ENCODE results near the gene LYRM9. TPM values are rescaled to one million over a fixed set of nuclear protein-coding genes. Genes with fewer than 3 reads are reported as not detected.

Gene LYRM9
- total and polyA plus RNA-seq, 10 of the 15 experiments (the other 5 are each of a cell fraction or from before 2014, with no cell fraction given), result 1.8 to 8.3 (median 4.6) TPM

- POLR2A ChIA-PET, result no interaction called here
- Histone ChIP-seq H3K4me2 (ENCODE audit: control insufficient read depth, insufficient read depth) (no peak overlapping the region), H3K79me2 (ENCODE audit: control insufficient read depth, insufficient read depth, low read length) (no peaks in the 10 kb centered on the region), H3K9ac (ENCODE audit: control insufficient read depth, insufficient read depth, low read length) (no peak overlapping the region), H3K36me3 (ENCODE audit: control insufficient read depth in 2 of 2, insufficient read depth in 2 of 2, low read length in 1 of 2) (no peaks in the 10 kb centered on the region), H3K4me3 (no peak overlapping the region), H4K20me1 (ENCODE audit: control insufficient read depth, insufficient read depth) (no peaks in the 10 kb centered on the region), H3K27me3 (replicated peaks in 1 of 2; ENCODE audit: control insufficient read depth in 2 of 2, insufficient read depth in 2 of 2, low read length in 1 of 2) (no peaks in the 10 kb centered on the region), H3K4me1 (ENCODE audit: control insufficient read depth, insufficient read depth, low read length) (no peaks in the 10 kb centered on the region), H3K9me3 (replicated peaks; ENCODE audit: control insufficient read depth, insufficient read depth, low read length) (no peaks in the 10 kb centered on the region; the same call in 2 of the 3 replicates), H3K27ac (ENCODE audit: control insufficient read depth, insufficient read depth) (no peak overlapping the region), H2AFZ (ENCODE audit: control insufficient read depth, low read depth, low read length) (no peak overlapping the region)
- TF ChIP-seq, protein P1, sequence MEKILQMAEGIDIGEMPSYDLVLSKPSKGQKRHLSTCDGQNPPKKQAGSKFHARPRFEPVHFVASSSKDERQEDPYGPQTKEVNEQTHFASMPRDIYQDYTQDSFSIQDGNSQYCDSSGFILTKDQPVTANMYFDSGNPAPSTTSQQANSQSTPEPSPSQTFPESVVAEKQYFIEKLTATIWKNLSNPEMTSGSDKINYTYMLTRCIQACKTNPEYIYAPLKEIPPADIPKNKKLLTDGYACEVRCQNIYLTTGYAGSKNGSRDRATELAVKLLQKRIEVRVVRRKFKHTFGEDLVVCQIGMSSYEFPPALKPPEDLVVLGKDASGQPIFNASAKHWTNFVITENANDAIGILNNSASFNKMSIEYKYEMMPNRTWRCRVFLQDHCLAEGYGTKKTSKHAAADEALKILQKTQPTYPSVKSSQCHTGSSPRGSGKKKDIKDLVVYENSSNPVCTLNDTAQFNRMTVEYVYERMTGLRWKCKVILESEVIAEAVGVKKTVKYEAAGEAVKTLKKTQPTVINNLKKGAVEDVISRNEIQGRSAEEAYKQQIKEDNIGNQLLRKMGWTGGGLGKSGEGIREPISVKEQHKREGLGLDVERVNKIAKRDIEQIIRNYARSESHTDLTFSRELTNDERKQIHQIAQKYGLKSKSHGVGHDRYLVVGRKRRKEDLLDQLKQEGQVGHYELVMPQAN (conservative IDR thresholded peaks at IDR 0.05), result no peak
- 80% methylated on average over 3 of the region's 3 CpGs for WGBS (ENCODE audit: insufficient coverage, insufficient replicate concordance, low lambda C conversion rate, missing lambda C conversion rate)
- intact Hi-C loops (cut with micrococcal nuclease; ENCODE audit: unreplicated experiment) (no loop called here), in situ Hi-C loops (cut with MboI) (no loop called here)
- DNase-seq (ENCODE audit: low read depth, low spot score) (no peak), ATAC-seq (no peak), FAIRE-seq (no peak)
- SMC1A ChIA-PET (ENCODE audit: uncharacterized antibody, unreplicated experiment), result interaction anchor here (1.0 kb wide), 1 partner anchor 20 kb away, joined by 3 read pairs; no protein-coding TSS in a partner anchor
- CTCF ChIA-PET, result interaction anchor here (1.6 kb wide), 1 partner anchor 56 kb away, joined by 4 read pairs; no protein-coding TSS in a partner anchor
- BruUV-seq (replicated peaks), result no TSS peak
- RAD21 ChIA-PET (ENCODE audit: unreplicated experiment), result interaction anchor here (1.5 kb wide), 1 partner anchor 55 kb away, joined by 4 read pairs; no protein-coding TSS in a partner anchor
These were observed 32.0 kb downstream of the LYRM9 start for GRCh38 chr17:27860971-27861664.

DNA sequence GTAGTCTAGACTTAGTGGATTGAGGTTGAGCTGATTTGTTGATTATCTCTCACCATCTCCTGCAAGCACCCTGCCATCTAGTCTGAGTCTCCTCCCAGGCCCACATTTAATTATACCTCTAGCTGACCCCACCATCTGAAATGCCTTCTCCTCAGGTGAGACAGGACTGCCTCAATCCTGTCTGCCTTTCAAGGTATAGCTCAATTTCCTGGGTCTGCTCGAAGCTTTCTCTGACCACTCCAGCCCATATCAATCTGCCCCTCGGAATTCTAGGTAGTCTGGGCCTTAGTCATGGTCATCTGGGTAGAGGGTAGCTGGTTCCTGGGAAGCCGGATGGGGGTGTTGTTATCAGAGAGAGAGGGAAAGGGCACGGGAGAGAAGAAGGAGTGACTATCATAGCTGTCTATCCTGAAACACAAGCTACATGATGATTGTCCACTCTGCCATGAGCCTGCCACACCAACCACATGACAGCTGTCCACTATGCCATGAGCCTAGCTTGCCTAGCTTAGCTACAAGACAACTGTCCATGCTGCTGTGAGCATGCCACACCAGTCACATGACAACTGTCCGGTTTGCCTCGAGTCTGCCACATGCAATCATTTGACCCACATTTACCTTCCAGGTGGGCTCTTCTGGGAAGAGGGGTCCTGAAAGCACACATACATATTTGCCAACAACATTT lies 34.4 kb downstream of the LYRM9 start:
- FAIRE-seq, result no peak
- intact Hi-C loops (cut with micrococcal nuclease; ENCODE audit: unreplicated experiment), result no loop called here
- in situ Hi-C loops (cut with MboI), result no loop called here
- TF ChIP-seq, protein P2, sequence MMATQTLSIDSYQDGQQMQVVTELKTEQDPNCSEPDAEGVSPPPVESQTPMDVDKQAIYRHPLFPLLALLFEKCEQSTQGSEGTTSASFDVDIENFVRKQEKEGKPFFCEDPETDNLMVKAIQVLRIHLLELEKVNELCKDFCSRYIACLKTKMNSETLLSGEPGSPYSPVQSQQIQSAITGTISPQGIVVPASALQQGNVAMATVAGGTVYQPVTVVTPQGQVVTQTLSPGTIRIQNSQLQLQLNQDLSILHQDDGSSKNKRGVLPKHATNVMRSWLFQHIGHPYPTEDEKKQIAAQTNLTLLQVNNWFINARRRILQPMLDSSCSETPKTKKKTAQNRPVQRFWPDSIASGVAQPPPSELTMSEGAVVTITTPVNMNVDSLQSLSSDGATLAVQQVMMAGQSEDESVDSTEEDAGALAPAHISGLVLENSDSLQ (IDR thresholded peaks at IDR 0.05), result no peak
- TF ChIP-seq NR2C2 (IDR thresholded peaks at IDR 0.05; ENCODE audit: borderline replicate concordance, control insufficient read depth, insufficient read length, low read depth), result no peak
- no peak for TF ChIP-seq EP300 (IDR thresholded peaks at IDR 0.05; ENCODE audit: borderline replicate concordance in 1 of 2, control insufficient read depth in 1 of 2, low read depth in 2 of 2, low read length in 2 of 2)
- no peak for TF ChIP-seq USF2 (IDR thresholded peaks at IDR 0.05; ENCODE audit: borderline replicate concordance, low read depth, low read length)
- TF ChIP-seq WRNIP1 (IDR thresholded peaks at IDR 0.05; ENCODE audit: borderline replicate concordance, low read depth, low read length), result no peak
- no peak for TF ChIP-seq POLR2A (IDR thresholded peaks at IDR 0.05; ENCODE audit: low read depth, low read length)
- TF ChIP-seq SIX5 (IDR thresholded peaks at IDR 0.05; ENCODE audit: low read depth, low read length, severe bottlenecking), result no peak
- TF ChIP-seq CBFB (IDR thresholded peaks at IDR 0.05; ENCODE audit: low read depth), result no peak

More for the DNA sequence above, 34.4 kb downstream of the LYRM9 start:
- no peaks in the 10 kb centered on the region for H4K20me1 ChIP-seq (ENCODE audit: control insufficient read depth, insufficient read depth)
- WGBS (ENCODE audit: insufficient coverage, insufficient replicate concordance, low lambda C conversion rate, missing lambda C conversion rate), result 42% methylated on average over 5 of the region's 6 CpGs
- no peak overlapping the region for H3K9ac ChIP-seq (ENCODE audit: control insufficient read depth, insufficient read depth, low read length)
- H3K79me2 ChIP-seq (ENCODE audit: control insufficient read depth, insufficient read depth, low read length), result no peaks in the 10 kb centered on the region
- H3K27ac ChIP-seq (ENCODE audit: control insufficient read depth, insufficient read depth), result no peak overlapping the region
- no peaks in the 10 kb centered on the region for H3K4me1 ChIP-seq (ENCODE audit: control insufficient read depth, insufficient read depth, low read length)
- POLR2A ChIA-PET, result interaction anchor here (0.8 kb wide), 1 partner anchor 35 kb away, joined by 3 read pairs; no protein-coding TSS in a partner anchor
- SMC1A ChIA-PET (ENCODE audit: uncharacterized antibody, unreplicated experiment), result interaction anchor here (0.8 to 3.3 kb wide), 8 partner anchors 12 to 504 kb away, joined by 3 to 30 read pairs (median 4); no protein-coding TSS in a partner anchor
- no peak overlapping the region for H2AFZ ChIP-seq (ENCODE audit: control insufficient read depth, low read depth, low read length)
- CTCF ChIA-PET, result interaction anchor here (0.8 to 3.1 kb wide), 5 partner anchors 9 to 53 kb away, joined by 3 to 16 read pairs (median 3); no protein-coding TSS in a partner anchor
- ATAC-seq, result no peak
- H3K36me3 ChIP-seq (ENCODE audit: control insufficient read depth in 2 of 2, insufficient read depth in 2 of 2, low read length in 1 of 2), result no peaks in the 10 kb centered on the region
- H3K4me3 ChIP-seq, result no peak overlapping the region
- no peaks in the 10 kb centered on the region; the same call in 2 of the 3 replicates for H3K9me3 ChIP-seq (replicated peaks; ENCODE audit: control insufficient read depth, insufficient read depth, low read length)
- BruUV-seq (replicated peaks), result no TSS peak
- RAD21 ChIA-PET (ENCODE audit: unreplicated experiment), result interaction anchor here (1.0 to 3.2 kb wide), 3 partner anchors 19 to 51 kb away, joined by 3 to 16 read pairs (median 5); no protein-coding TSS in a partner anchor
- H3K27me3 ChIP-seq (replicated peaks in 1 of 2; ENCODE audit: control insufficient read depth in 2 of 2, insufficient read depth in 2 of 2, low read length in 1 of 2), result no peaks in the 10 kb centered on the region
- no peak overlapping the region for H3K4me2 ChIP-seq (ENCODE audit: control insufficient read depth, insufficient read depth)
- no peak for DNase-seq (ENCODE audit: low read depth, low spot score)

All from GM12878 (cell line).